ENCODE data around the gene ACTN1.

Gene ACTN1

DNA sequence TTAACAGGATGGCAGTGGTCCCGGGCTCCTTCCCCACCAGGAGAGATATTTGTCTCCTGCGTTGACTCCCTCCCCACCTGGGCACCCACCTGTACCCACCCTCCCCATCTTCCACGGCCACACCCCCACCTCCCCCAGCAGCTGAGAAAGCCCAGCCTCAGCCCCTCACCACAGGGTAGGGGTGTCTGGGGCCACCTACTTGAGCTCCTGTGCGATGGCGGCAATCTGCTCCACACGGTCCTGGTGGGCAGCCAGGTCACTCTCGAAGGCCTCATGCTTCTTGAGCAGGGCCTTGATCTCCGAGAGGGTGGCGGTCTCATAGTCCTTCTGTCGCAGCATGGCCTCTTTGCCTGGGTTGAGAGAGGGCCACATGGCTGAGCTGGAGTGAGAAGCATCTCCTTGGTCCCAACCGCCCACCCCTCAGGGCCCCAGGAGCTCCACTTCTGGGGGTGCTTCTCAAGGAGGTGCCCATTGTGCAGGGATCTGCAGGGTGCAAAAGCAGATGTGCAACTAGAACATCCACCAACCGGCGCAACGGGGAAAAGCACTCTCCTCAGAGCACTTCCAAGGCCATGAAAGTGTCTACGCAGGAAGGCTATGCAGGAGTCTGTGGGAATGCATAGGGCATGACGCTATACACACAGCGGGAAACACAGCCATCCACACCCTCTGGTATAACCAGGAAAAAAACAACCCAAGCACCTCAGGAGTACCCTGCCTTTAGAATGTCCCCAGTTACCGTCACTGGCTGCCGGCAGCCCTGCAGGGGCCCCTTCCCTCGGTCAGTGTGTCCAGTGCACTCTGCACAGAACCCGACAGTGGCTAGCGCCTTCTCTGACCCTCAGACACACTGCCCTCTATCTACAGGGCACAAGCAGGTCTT, 93.6 kb downstream of the ACTN1 start:
- TF ChIP-seq, protein P1, sequence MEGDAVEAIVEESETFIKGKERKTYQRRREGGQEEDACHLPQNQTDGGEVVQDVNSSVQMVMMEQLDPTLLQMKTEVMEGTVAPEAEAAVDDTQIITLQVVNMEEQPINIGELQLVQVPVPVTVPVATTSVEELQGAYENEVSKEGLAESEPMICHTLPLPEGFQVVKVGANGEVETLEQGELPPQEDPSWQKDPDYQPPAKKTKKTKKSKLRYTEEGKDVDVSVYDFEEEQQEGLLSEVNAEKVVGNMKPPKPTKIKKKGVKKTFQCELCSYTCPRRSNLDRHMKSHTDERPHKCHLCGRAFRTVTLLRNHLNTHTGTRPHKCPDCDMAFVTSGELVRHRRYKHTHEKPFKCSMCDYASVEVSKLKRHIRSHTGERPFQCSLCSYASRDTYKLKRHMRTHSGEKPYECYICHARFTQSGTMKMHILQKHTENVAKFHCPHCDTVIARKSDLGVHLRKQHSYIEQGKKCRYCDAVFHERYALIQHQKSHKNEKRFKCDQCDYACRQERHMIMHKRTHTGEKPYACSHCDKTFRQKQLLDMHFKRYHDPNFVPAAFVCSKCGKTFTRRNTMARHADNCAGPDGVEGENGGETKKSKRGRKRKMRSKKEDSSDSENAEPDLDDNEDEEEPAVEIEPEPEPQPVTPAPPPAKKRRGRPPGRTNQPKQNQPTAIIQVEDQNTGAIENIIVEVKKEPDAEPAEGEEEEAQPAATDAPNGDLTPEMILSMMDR (IDR thresholded peaks at IDR 0.05; ENCODE audit: low read depth, low read length): no peak
- no peak for DNase-seq (ENCODE audit: extremely low read depth, low read depth)

DNA sequence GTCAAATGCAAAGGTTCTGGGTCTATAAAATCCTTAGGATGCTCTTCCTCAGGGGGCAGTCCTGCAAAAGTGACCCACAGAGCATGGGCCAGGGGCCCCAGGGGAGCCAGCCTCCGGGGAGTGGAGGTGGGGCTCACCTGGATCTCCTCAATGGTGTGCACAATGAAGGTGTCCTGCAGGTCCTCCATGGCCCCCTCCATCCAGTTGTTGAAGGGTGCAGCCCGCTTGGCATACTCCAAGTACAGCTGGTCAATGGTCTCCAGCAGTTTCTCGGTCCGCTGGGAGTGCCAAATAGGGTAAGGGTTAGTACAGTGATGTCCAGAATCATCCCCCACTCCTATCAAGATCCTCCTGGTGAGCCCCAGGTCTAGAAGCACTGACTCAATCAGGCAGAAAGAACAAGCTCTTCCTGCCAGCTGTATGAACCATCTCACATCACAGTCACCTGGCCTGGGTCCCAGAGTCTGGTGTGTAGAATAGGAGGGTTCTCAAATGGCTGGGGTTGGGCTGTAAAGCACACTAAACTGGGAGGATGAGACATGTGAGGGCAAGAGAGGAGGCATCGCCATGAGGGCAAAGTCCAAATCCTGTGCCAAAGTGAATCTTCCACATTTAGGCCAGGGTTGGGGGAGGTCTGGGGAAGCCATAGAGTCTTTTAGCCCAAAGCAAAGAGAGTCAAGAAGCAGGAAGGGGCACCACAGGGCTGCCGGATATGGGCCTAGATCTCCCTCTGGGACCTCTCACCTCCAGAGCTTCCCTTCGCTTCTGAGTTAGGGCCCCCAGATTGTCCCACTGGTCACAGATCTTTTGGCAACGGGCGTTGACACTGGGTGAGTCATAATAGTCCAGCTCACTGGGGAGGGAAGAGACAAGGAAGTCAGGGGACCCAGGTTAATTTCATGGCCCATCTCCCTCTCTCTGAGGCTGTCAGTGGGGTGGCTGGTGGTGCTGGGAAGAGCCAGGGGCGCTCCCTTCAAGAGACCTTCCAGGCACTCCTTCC, 94.8 kb downstream of the ACTN1 start:
- TF ChIP-seq, protein P1 (IDR thresholded peaks at IDR 0.05; ENCODE audit: low read depth, low read length): no peak
- DNase-seq (ENCODE audit: extremely low read depth, low read depth): peak; percentile 73

DNA sequence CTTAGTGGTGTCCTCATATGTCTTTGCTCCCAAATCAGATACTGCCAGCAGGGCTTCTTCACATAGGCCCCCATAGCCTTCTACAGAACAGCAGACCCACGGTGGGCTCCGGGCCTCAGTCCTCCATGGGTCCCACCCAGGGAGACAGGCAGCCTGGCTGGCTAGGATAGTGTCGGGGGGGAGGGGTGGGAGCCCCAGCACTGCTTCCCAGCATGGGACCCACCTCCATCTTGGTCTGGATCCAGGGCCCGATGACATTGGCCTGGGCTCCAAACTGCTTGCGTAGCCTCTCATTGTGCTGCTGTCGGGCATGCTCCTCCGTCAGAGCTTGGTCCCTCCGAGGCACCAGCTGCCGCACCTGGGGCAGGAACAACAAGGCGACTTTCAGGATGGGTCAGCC, 96.9 kb downstream of the ACTN1 start:
- TF ChIP-seq, protein P1 (IDR thresholded peaks at IDR 0.05; ENCODE audit: low read depth, low read length): no peak
- DNase-seq (ENCODE audit: extremely low read depth, low read depth): no peak

DNA sequence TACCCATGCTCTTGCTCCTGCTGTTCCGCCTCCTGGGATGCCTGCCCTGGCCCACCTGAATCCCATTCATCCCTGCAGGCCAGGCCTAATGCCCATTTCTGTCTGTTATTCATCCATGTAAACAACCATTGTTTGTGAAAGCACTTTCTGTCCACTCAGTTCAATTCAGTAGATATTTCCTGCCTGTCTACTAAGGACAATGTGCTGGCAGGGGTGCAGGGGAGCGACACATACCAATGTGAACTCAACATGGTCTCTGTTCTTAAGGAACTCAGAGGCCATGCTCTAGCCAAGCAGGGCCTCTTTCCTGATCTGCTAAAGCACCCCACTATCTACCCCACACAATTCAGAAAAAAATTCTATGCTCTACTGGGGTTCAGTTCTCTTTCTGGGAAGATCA, 97.7 kb downstream of the ACTN1 start:
- no peak for DNase-seq (ENCODE audit: extremely low read depth, low read depth)
- TF ChIP-seq, protein P1 (IDR thresholded peaks at IDR 0.05; ENCODE audit: low read depth, low read length): no peak

DNA sequence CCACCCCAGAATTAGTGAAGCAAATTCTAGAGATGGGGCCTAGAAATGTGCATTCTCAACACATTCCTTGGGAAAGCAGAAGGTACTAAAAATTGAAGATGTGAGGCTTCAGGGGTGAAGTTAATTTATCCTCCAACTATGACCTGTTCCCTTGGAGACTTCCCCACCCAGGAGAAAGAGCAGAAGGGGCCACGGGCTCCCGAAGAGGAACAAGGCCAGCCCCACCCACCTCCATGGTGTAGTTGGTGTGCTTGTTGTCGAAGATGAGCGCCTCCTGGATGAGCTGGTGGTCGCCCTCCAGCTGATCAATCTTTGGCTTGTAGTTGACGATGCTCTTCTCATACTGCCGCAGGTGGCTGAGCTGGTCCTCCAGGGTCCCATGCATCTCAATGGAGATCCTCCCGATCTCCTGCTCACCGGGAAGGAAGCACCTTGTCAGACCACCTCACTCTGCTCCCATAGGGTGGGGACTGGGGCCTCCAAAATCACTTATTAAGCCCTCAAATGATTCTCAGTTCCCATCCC, 98.5 kb downstream of the ACTN1 start:
- TF ChIP-seq, protein P1 (IDR thresholded peaks at IDR 0.05; ENCODE audit: low read depth, low read length): no peak
- DNase-seq (ENCODE audit: extremely low read depth, low read depth): no peak

DNA sequence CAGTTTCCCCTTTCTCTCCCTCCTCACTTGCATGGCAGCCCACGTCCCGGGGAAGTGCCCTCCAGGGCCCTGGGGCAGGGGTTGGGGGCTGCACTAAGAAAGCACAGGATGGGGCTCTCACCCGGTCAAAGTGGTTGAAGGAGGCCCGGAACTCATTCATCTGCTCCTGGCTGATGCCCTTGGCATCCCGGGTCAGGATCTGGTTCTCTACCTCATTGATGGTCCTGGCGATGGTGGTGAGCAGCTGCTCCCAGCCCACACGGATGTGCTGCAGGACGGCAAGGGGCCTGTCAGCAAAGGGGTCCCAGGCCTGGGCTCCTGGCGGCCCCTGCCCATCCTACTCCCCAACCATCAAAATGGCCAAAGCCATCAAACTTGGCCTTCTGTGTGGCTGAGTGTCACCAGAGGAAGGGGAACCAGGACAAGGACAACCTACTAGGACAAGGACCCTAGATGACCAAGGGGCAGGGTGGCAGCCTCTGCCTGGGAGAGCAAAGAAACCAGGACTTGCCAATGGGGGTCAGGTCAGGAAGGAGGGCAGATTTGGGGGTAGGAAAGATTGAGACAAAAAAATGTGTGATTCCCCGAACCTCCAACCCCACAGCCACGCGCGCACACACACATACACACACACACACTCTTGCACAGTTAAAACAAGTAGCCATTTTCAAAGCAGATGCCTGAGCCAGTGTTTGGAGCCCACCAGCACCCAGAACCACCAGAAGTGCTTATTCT, 99.1 kb downstream of the ACTN1 start:
- TF ChIP-seq, protein P1 (IDR thresholded peaks at IDR 0.05; ENCODE audit: low read depth, low read length): no peak

More for the DNA sequence above, 99.1 kb downstream of the ACTN1 start:
- no peak for DNase-seq (ENCODE audit: extremely low read depth, low read depth)

All from AG09319 (cell line).